AG10803 (cell line): ENCODE data around the gene NPBWR2.
A peak's percentile ranks its signal among the peaks of the same experiment; 100 is the strongest.
"Not testable (repeated sequence)": the region's sequence is repeated elsewhere in the genome, so short reads cannot be mapped to it uniquely, and the experiment has no call there.

Source experiments
- DNase-seq: peaks from one replicate; pipeline ENCODE4 v3.0.0; 2010; ENCODE audit warnings: low read depth
- H3K4me3 ChIP-seq: 2 replicates; pipeline ENCODE4 v1.5.1; 2011; ENCODE audit warnings: mild to moderate bottlenecking, low read length, control low read depth
- TF ChIP-seq, protein P1 (sequence below): conservative IDR thresholded peaks from 2 replicates; pipeline ENCODE4 v1.5.1; 2011; ENCODE audit warnings: mild to moderate bottlenecking, low read length, control low read depth, inconsistent platforms

The NPBWR2 gene

DNA sequence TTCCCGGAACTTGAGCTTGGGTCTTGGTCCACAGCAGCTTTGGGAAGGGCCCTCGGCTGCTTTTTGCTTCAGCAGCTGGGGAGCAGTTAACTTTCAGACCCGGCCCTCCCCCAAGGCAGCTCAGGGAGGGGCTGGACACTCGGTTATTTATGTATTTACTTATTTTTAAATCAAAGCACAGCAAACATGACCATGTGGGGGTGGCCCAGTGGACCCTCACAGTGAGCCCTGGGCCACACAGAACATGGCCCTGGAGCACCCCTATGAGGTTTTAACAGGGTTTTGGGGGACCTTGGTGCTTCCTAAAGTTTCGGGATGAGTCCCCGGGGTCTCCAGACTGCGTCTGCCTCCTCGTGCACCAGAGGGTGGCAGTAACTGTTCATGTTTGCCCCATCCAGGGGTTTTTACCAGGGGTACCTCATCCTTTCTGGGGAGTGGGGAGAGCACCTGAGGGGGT lies 26.6 kb upstream of the NPBWR2 start:
- TF ChIP-seq, protein P1, sequence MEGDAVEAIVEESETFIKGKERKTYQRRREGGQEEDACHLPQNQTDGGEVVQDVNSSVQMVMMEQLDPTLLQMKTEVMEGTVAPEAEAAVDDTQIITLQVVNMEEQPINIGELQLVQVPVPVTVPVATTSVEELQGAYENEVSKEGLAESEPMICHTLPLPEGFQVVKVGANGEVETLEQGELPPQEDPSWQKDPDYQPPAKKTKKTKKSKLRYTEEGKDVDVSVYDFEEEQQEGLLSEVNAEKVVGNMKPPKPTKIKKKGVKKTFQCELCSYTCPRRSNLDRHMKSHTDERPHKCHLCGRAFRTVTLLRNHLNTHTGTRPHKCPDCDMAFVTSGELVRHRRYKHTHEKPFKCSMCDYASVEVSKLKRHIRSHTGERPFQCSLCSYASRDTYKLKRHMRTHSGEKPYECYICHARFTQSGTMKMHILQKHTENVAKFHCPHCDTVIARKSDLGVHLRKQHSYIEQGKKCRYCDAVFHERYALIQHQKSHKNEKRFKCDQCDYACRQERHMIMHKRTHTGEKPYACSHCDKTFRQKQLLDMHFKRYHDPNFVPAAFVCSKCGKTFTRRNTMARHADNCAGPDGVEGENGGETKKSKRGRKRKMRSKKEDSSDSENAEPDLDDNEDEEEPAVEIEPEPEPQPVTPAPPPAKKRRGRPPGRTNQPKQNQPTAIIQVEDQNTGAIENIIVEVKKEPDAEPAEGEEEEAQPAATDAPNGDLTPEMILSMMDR = peak; percentile 4; the same call in 1 of the 2 replicates
- no peak for DNase-seq
- no peak overlapping the region for H3K4me3 ChIP-seq

DNA sequence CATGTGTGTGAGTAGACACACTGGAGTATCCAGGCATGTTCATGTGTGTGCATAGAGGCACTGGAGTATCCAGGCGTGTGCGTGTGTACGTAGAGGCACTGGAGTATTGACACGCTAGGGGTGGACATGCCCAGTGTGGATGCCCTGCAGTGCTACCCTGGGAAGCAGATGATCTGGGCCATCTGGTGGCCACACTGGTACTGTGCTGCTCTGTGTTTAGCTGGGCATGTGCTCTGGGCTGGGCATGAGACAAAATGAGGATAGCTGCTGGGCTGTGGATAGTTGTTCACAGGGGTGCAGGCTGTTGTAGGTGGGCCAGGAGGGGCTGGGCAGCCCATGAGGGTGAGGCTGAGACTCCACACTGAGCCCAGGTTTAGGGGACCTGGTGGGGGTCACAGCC lies 24.0 kb upstream of the NPBWR2 start:
- TF ChIP-seq, protein P1 = peak; percentile 22; the same call in 1 of the 2 replicates
- peak; percentile 34 for DNase-seq
- no peak overlapping the region for H3K4me3 ChIP-seq

DNA sequence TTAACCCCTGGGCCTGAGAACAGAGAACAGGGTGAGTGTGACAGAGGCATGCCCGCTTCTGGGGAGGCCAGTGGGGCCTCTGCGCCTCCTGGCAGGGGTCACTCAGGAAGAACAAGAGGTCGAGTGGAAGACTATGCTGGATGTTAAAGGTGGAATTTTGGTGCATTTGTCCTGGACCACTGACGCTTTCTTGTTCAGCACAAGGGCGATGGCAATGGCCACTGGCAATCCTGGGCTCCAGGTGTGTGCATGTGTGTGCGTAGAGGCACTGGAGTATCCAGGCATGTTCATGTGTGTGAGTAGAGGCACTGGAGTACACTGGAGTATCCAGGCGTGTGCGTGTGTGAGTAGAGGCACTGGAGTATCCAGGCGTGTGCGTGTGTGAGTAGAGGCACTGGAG lies 23.5 kb upstream of the NPBWR2 start:
- no peak overlapping the region for H3K4me3 ChIP-seq
- TF ChIP-seq, protein P1 = no peak
- DNase-seq = no peak

DNA sequence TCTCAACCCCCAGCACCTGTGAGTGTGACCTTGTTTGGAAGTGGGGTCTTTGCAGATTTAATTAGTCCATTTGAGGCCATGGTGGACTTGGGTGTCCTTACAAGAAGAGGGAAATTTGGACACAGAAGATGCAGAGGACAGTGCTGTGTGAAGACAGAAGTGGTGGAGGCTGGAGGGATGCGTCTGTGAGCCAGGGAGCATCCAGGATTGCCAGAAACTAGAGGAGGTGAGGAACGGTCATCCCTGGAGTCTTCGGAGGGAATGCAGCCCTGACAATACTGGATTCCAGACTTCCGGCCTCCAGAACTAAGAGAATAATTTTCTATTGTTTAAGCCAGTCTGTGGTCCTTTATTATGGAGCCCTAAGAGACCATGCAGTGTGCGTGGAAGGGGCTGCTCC lies 22.9 kb upstream of the NPBWR2 start:
- TF ChIP-seq, protein P1 = no peak
- no peak overlapping the region for H3K4me3 ChIP-seq
- no peak for DNase-seq

DNA sequence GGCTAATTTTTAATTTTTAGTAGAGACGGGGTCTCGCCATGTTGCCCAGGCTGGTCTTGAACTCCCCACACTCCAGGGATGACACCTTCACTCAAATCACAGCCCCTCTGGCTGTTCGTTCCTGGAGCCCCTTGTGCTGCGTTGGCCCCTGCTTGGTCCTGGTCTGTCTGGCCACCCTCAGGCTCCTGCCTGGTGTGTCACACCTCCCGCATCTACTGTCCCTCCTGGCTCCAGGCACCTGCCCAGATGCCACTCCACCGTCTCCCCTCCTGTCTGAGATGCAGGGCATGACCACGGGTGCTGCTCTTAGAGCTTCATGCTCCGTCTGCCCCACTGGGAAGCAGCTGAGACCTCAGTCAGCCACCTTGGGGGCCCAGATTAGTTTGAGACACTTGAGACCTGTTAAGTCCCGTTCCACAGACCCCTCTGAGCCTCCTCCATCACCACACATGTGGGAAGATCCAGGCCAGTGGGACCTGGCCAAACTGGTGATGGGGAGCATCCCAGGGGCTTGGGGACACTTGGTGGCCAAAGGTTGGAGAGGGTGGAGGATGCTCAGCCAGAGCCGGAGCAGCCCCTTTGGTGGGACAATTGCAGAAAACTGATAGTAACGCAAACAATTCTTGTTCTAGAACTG lies 21.9 kb upstream of the NPBWR2 start:
- no peak for DNase-seq
- H3K4me3 ChIP-seq = no peak overlapping the region
- TF ChIP-seq, protein P1 = no peak

DNA sequence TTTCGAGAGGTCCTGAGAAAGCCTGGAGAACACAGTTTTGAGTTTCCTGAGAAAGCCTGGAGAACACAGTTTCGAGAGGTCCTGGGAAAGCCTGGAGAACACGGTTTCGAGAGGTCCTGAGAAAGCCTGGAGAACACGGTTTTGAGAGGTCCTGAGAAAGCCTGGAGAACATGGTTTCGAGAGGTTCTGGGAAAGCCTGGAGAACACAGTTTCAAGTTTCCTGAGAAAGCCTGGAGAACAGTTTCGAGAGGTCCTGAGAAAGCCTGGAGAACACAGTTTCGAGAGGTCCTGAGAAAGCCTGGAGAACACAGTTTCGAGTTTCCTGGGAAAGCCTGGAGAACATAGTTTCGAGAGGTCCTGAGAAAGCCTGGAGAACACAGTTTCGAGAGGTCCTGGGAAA lies 16.2 kb upstream of the NPBWR2 start:
- not testable (repeated sequence) for DNase-seq, H3K4me3 ChIP-seq

DNA sequence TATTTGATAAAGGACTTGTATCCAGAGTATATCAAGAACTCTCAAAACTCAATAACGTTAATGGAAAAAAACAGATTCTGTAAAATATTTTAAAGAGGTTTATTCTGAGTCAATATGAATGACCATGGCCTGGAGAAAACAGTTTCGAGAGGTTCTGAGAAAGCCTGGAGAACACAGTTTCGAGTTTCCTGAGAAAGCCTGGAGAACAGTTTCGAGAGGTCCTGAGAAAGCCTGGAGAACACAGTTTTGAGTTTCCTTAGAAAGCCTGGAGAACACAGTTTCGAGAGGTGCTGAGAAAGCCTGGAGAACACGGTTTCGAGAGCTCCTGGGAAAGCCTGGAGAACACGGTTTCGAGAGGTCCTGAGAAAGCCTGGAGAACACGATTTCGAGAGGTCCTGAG lies 15.6 kb upstream of the NPBWR2 start:
- H3K4me3 ChIP-seq, DNase-seq: not testable (repeated sequence)

DNA sequence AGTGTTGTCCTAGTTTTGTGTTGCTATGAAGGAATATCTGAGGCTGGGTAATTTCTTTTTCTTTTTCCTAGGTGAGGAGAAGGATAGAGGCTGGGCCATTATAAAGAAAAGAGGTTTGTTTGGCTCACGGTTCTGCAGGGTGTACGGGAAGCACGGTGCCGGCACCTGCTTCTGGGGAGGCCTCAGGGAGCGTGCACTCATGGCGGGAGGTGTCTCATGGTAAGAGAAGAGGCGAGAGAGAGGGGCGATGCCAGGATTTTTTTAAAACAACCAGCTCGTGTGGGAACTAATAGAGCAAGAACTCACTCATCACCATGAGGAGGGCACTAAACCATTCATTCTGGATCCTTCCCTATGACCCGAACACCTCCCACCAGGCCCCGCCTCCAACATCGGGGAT lies 14.2 kb upstream of the NPBWR2 start:
- TF ChIP-seq, protein P1 = no peak
- DNase-seq = no peak
- H3K4me3 ChIP-seq = no peak overlapping the region
